Hepatocyte (in vitro differentiated cells): ENCODE data around the gene AKAP6. TPM values are rescaled to one million over a fixed set of nuclear protein-coding genes. Genes with fewer than 3 reads are reported as not detected.

Experiments
- DNase-seq: peaks from one replicate; pipeline ENCODE4 v3.0.0-alpha.2; 2016; ENCODE audit warnings: low spot score
- H2AFZ ChIP-seq: fragments of 200-600 bp; sonication (generic); 2 replicates; pipeline ENCODE4 v1.6.0; 2016; ENCODE audit warnings: antibody characterized with exemption, mild to moderate bottlenecking
- H3K27ac ChIP-seq: fragments of 200-600 bp; sonication (generic); 2 replicates; pipeline ENCODE4 v1.5.1; 2016; ENCODE audit warnings: mild to moderate bottlenecking
- H3K27me3 ChIP-seq: fragments of 200-600 bp; sonication (generic); 2 replicates; pipeline ENCODE4 v1.6.1; 2016
- H3K36me3 ChIP-seq: fragments of 200-600 bp; sonication (generic); replicated peaks from 2 replicates; pipeline ENCODE4 v1.5.1; 2016; ENCODE audit warnings: low read depth; ENCODE audit not compliant: insufficient read depth
- H3K4me1 ChIP-seq: fragments of 200-600 bp; sonication (generic); 2 replicates; pipeline ENCODE4 v1.5.1; 2016; ENCODE audit warnings: mild to moderate bottlenecking, moderate library complexity; ENCODE audit not compliant: insufficient read depth
- H3K4me2 ChIP-seq: fragments of 200-600 bp; sonication (generic); 2 replicates; pipeline ENCODE4 v1.6.0; 2016
- H3K4me3 ChIP-seq: fragments of 200-600 bp; sonication (generic); 2 replicates; pipeline ENCODE4 v1.5.1; 2016; ENCODE audit warnings: mild to moderate bottlenecking
- H3K79me2 ChIP-seq: fragments of 200-600 bp; sonication (generic); 2 replicates; pipeline ENCODE4 v1.6.0; 2017; ENCODE audit warnings: mild to moderate bottlenecking
- H3K9me2 ChIP-seq: fragments of 200-600 bp; sonication (generic); replicated peaks from 2 replicates; pipeline ENCODE4 v1.6.0; 2017; ENCODE audit warnings: mild to moderate bottlenecking; ENCODE audit not compliant: insufficient read depth
- H3K9me3 ChIP-seq: fragments of 200-600 bp; sonication (generic); 2 replicates; pipeline ENCODE4 v1.5.1; 2016; ENCODE audit warnings: low read depth, mild to moderate bottlenecking
- H4K20me1 ChIP-seq: fragments of 200-600 bp; sonication (generic); 2 replicates; pipeline ENCODE4 v1.6.0; 2016; ENCODE audit warnings: mild to moderate bottlenecking; ENCODE audit not compliant: insufficient read depth, poor library complexity, severe bottlenecking
- CTCF ChIP-seq: fragments of 200-600 bp; sonication (generic); IDR thresholded peaks from 2 replicates; pipeline ENCODE4 v1.5.1; 2016; ENCODE audit warnings: antibody characterized with exemption, mild to moderate bottlenecking; ENCODE audit not compliant: poor library complexity
- EZH2 ChIP-seq: fragments of 200-600 bp; sonication (generic); IDR thresholded peaks from 2 replicates; pipeline ENCODE4 v1.6.1; 2016; ENCODE audit warnings: antibody characterized with exemption, mild to moderate bottlenecking, borderline replicate concordance
- EZH2phosphoT487 ChIP-seq: fragments of 200-600 bp; sonication (generic); IDR thresholded peaks from one replicate; pipeline ENCODE4 v1.6.1; 2018; ENCODE audit warnings: antibody characterized with exemption, mild to moderate bottlenecking, low read depth, moderate library complexity; ENCODE audit not compliant: unreplicated experiment, severe bottlenecking
- WGBS: methylation state at CpG from one replicate; pipeline ENCODE4 v1.1.6; 2016; ENCODE audit warnings: low lambda C conversion rate; ENCODE audit errors: missing lambda C conversion rate; 5-methylcytosine and 5-hydroxymethylcytosine counted together
- polyA plus RNA-seq: library from polyadenylated mRNA; unstranded; fragments of >200 nt; fragmentation: Nextera tagmentation; extraction: Ambion mirVana; gene quantifications from 2 replicates; pipeline ENCODE4 v1.2.1, GENCODE V29; 2016
- total RNA-seq: library from RNA; depleted of rRNA; stranded (reverse); fragments of >200 nt; gene quantifications from 2 replicates; pipeline ENCODE4 v1.2.3, GENCODE V29; 2014

AKAP6 gene
- total and polyA plus RNA-seq, 2 experiments from 2014 or later: 1.1 to 2.1 TPM

GRCh38 chr14:32450919-32451675 lies 122.0 kb downstream of the AKAP6 start:
- no peaks in the 10 kb centered on the region for H3K9me3 ChIP-seq
- WGBS: 62% methylated on average over 2 of the region's 2 CpGs
- DNase-seq: no peak

GRCh38 chr14:32453857-32454810 lies 125.0 kb downstream of the AKAP6 start:
- Histone ChIP-seq H3K9me2 (no peaks in the 10 kb centered on the region), H3K4me1 (peaks cover 7% of the 10 kb centered on the region), H4K20me1 (no peaks in the 10 kb centered on the region), H2AFZ (no peak overlapping the region), H3K27me3 (no peaks in the 10 kb centered on the region), H3K4me2 (peak overlapping the region; percentile 33), H3K27ac (peak overlapping the region; percentile 41), H3K4me3 (no peak overlapping the region), H3K79me2 (no peaks in the 10 kb centered on the region), H3K36me3 (no peaks in the 10 kb centered on the region), H3K9me3 (no peaks in the 10 kb centered on the region)
- DNase-seq: peak; percentile 22
- TF ChIP-seq EZH2phosphoT487 (no peak), EZH2 (no peak), CTCF (no peak)
- 66% methylated on average over 9 of the region's 9 CpGs for WGBS

More at GRCh38 chr14:32450919-32451675, 122.0 kb downstream of the AKAP6 start:
- Histone ChIP-seq H3K27me3 (no peaks in the 10 kb centered on the region), H2AFZ (no peak overlapping the region), H3K4me3 (no peak overlapping the region), H3K4me1 (no peaks in the 10 kb centered on the region), H3K79me2 (no peaks in the 10 kb centered on the region), H3K9me2 (no peaks in the 10 kb centered on the region), H3K4me2 (no peak overlapping the region), H3K27ac (no peak overlapping the region), H4K20me1 (no peaks in the 10 kb centered on the region), H3K36me3 (no peaks in the 10 kb centered on the region)
- TF ChIP-seq EZH2: no peak
- TF ChIP-seq EZH2phosphoT487: no peak
- TF ChIP-seq CTCF: no peak

GRCh38 chr14:32457213-32457920 lies 128.3 kb downstream of the AKAP6 start:
- Histone ChIP-seq H3K9me2 (no peaks in the 10 kb centered on the region), H3K4me2 (peak overlapping the region; percentile 11), H3K4me1 (peaks cover 7% of the 10 kb centered on the region), H4K20me1 (no peaks in the 10 kb centered on the region), H3K4me3 (no peak overlapping the region), H3K36me3 (no peaks in the 10 kb centered on the region), H3K27ac (peak overlapping the region; percentile 76), H3K79me2 (no peaks in the 10 kb centered on the region), H3K27me3 (no peaks in the 10 kb centered on the region), H3K9me3 (no peaks in the 10 kb centered on the region), H2AFZ (no peak overlapping the region)
- TF ChIP-seq CTCF (no peak), EZH2phosphoT487 (no peak), EZH2 (no peak)
- 28% methylated on average over 5 of the region's 5 CpGs for WGBS
- peak; percentile 69 for DNase-seq
